ENCODE results near the gene SCAMP5. TPM values are rescaled to one million over a fixed set of nuclear protein-coding genes. Genes with fewer than 3 reads are reported as not detected.

The SCAMP5 gene
- total RNA-seq, 3 donors from 2014 or later (not counting 1 experiment from before 2014, with no cell fraction given) = 0.09 to 2.7 (median 0.54) TPM

DNA sequence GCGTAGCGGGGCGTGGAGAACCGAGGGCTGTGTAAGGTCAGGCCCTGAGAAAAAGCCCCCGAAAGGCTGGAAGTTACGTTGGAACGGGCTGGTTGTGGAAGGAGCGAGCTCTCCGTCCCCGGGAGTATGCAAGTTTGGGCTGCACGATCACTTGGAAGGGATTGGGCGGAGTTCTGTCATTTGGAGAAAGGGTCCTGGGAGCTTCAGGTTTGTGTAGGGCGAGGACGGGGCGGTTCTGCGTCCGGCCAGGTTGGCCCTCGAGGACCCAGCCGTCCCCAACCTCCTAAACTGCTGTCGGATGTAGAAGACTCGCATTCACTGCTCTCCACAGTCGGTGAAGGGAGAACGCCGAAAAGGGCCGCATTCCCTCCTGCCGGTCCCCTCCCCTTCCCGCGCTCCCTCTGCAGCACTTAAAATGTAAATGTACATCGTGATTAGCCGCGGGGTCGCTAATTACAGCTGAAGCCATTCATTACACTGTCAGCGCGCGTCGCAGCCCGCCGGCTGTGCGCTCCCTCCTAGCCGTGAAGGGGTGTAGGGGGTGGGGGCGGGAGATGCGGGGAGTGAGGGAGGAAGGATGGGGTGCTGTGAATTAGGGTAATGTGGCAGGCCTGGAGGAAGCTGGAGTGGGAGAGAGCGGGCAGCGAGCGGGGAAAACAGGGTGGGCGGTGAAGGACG lies 36.3 kb upstream of the SCAMP5 start:
- no peaks in the 10 kb centered on the region for H3K9me3 Mint-ChIP-seq
- no peaks in the 10 kb centered on the region for H3K9me3 ChIP-seq (ENCODE audit: control insufficient read depth, insufficient read depth, low read length)

DNA sequence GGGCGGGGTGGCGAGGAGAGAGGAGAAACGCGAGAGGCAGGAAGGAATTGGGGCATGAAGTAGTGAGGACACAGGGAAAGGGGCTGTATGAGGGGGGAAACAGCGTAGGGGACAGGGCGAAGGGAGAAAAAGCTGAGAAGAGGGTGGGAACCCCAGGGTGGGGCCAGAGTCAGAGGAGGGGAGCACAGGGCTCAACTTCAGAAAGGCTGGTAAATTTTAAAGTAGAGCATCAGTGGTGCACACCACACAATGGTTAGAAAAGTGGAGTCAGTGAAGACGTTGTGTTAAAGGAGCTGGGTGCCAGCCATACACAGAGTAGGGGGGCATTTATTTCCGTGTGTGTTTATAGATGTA lies 35.8 kb upstream of the SCAMP5 start:
- Mint-ChIP-seq H3K4me3 (no peak overlapping the region), H3K27ac (no peak overlapping the region), H3K36me3 (no peaks in the 10 kb centered on the region), H3K4me1 (peaks cover 6 to 22% of the 10 kb centered on the region in 2 donors), H3K9me3 (no peaks in the 10 kb centered on the region), H3K27me3 (ENCODE audit: low read depth in 2 of 2) (peaks cover 52 to 58% of the 10 kb centered on the region in 2 donors)
- ATAC-seq = no peak
- Histone ChIP-seq H3K4me1 (ENCODE audit: control insufficient read depth, insufficient read depth, low read length) (peaks cover 33% of the 10 kb centered on the region), H3K9me3 (ENCODE audit: control insufficient read depth, insufficient read depth, low read length) (no peaks in the 10 kb centered on the region), H3K36me3 (ENCODE audit: control insufficient read depth, insufficient read depth, low read length) (no peaks in the 10 kb centered on the region), H3K4me3 (ENCODE audit: low read length) (no peak overlapping the region), H3K27ac (ENCODE audit: low read length) (no peak overlapping the region), H3K27me3 (ENCODE audit: control insufficient read depth, insufficient read depth, low read length) (peaks cover 30% of the 10 kb centered on the region)
- intact Hi-C loops (cut with micrococcal nuclease) = no loop called here
- 15% methylated on average over 8 of the region's 8 CpGs for WGBS (ENCODE audit: insufficient coverage)
- no peak for DNase-seq
- TF ChIP-seq, protein P1, sequence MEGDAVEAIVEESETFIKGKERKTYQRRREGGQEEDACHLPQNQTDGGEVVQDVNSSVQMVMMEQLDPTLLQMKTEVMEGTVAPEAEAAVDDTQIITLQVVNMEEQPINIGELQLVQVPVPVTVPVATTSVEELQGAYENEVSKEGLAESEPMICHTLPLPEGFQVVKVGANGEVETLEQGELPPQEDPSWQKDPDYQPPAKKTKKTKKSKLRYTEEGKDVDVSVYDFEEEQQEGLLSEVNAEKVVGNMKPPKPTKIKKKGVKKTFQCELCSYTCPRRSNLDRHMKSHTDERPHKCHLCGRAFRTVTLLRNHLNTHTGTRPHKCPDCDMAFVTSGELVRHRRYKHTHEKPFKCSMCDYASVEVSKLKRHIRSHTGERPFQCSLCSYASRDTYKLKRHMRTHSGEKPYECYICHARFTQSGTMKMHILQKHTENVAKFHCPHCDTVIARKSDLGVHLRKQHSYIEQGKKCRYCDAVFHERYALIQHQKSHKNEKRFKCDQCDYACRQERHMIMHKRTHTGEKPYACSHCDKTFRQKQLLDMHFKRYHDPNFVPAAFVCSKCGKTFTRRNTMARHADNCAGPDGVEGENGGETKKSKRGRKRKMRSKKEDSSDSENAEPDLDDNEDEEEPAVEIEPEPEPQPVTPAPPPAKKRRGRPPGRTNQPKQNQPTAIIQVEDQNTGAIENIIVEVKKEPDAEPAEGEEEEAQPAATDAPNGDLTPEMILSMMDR (IDR thresholded peaks at IDR 0.05) = no peak

More for the DNA sequence above, 36.3 kb upstream of the SCAMP5 start:
- H3K27ac ChIP-seq (ENCODE audit: low read length) = no peak overlapping the region
- peaks cover 30% of the 10 kb centered on the region for H3K27me3 ChIP-seq (ENCODE audit: control insufficient read depth, insufficient read depth, low read length)
- 5% methylated on average over 47 of the region's 47 CpGs for WGBS (ENCODE audit: insufficient coverage)
- TF ChIP-seq, protein P1 (IDR thresholded peaks at IDR 0.05) = no peak
- H3K27me3 Mint-ChIP-seq (ENCODE audit: low read depth in 2 of 2) = peaks cover 52 to 58% of the 10 kb centered on the region in 2 donors
- ATAC-seq (no peak), DNase-seq (no peak)
- H3K4me3 ChIP-seq (ENCODE audit: low read length) = no peak overlapping the region
- no peak overlapping the region for H3K27ac Mint-ChIP-seq
- peak overlapping the region; percentile 13 for H3K4me3 Mint-ChIP-seq
- H3K4me1 ChIP-seq (ENCODE audit: control insufficient read depth, insufficient read depth, low read length) = peaks cover 33% of the 10 kb centered on the region
- H3K36me3 ChIP-seq (ENCODE audit: control insufficient read depth, insufficient read depth, low read length) = no peaks in the 10 kb centered on the region
- peaks cover 6 to 22% of the 10 kb centered on the region in 2 donors for H3K4me1 Mint-ChIP-seq
- intact Hi-C loops (cut with micrococcal nuclease) = no loop called here
- H3K36me3 Mint-ChIP-seq = no peaks in the 10 kb centered on the region

DNA sequence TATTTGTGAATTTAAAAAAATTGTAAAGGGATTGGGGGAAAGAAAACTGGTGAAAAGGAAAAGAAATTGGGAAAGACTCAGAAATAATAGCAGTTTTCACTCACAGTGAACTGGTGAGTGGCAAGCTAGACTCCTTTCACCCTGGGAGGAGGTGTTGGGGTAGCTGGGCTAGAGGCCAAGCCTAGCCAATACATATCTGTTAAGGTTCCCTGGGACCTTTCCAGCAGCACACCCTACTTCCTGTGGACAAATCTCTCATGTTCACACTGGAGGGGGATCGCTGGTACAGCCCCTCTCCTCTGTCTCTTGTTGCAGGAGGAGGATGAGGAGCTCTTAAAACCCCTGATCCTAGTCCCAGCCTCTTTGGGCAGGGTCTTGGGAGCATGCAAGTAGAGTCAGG lies 35.1 kb upstream of the SCAMP5 start:
- no CpG with 5 or more reads among the region's 1 CpG for WGBS (ENCODE audit: insufficient coverage)

More for the DNA sequence above, 35.1 kb upstream of the SCAMP5 start:
- Histone ChIP-seq H3K36me3 (ENCODE audit: control insufficient read depth, insufficient read depth, low read length) (no peaks in the 10 kb centered on the region), H3K9me3 (ENCODE audit: control insufficient read depth, insufficient read depth, low read length) (no peaks in the 10 kb centered on the region), H3K4me3 (ENCODE audit: low read length) (no peak overlapping the region), H3K27me3 (ENCODE audit: control insufficient read depth, insufficient read depth, low read length) (peaks cover 30% of the 10 kb centered on the region), H3K4me1 (ENCODE audit: control insufficient read depth, insufficient read depth, low read length) (peaks cover 33% of the 10 kb centered on the region), H3K27ac (ENCODE audit: low read length) (no peak overlapping the region)
- no peak overlapping the region for H3K27ac Mint-ChIP-seq
- H3K4me3 Mint-ChIP-seq = no peak overlapping the region
- ATAC-seq (no peak), DNase-seq (no peak)
- peaks cover 52 to 58% of the 10 kb centered on the region in 2 donors for H3K27me3 Mint-ChIP-seq (ENCODE audit: low read depth in 2 of 2)
- H3K4me1 Mint-ChIP-seq = peaks cover 6 to 18% of the 10 kb centered on the region in 2 donors
- H3K9me3 Mint-ChIP-seq = no peaks in the 10 kb centered on the region
- TF ChIP-seq, protein P1 (IDR thresholded peaks at IDR 0.05) = no peak
- intact Hi-C loops (cut with micrococcal nuclease) = no loop called here
- H3K36me3 Mint-ChIP-seq = no peaks in the 10 kb centered on the region
